Neural crest cell (in vitro differentiated cells): ENCODE measurements around the gene CUX1. TPM values are rescaled to one million over a fixed set of nuclear protein-coding genes. Genes with fewer than 3 reads are reported as not detected.
"Not testable (repeated sequence)": the region's sequence is repeated elsewhere in the genome, so short reads cannot be mapped to it uniquely, and the experiment has no call there.

Source experiments
- DNase-seq: peaks from one replicate; pipeline ENCODE4 v3.0.0; 2021; ENCODE audit warnings: low read depth, mixed read lengths, low spot score
- H3K27ac Mint-ChIP-seq: one replicate; pipeline ENCODE4 v1.8.0; 2021; ENCODE audit warnings: mild to moderate bottlenecking, mixed read lengths; ENCODE audit not compliant: unreplicated experiment
- H3K27me3 Mint-ChIP-seq: 2 replicates; pipeline ENCODE4 v1.8.0; 2021; ENCODE audit warnings: low read depth, mild to moderate bottlenecking, mixed read lengths
- H3K36me3 Mint-ChIP-seq: 2 replicates; pipeline ENCODE4 v1.8.0; 2021; ENCODE audit warnings: low read depth, mild to moderate bottlenecking, mixed read lengths
- H3K4me1 Mint-ChIP-seq: 2 replicates; pipeline ENCODE4 v1.8.0; 2021; ENCODE audit warnings: mixed read lengths
- H3K4me3 Mint-ChIP-seq: one replicate; pipeline ENCODE4 v1.8.0; 2021; ENCODE audit warnings: mild to moderate bottlenecking, mixed read lengths
- H3K9me3 Mint-ChIP-seq: 2 replicates; pipeline ENCODE4 v1.8.0; 2021; ENCODE audit warnings: mixed read lengths
- total RNA-seq: library from RNA; stranded (reverse); gene quantifications from 2 replicates; pipeline ENCODE4 v1.2.1, GENCODE V29; 2021
- TF ChIP-seq, protein P1 (sequence below): fragments of 200-600 bp; sonication (generic); conservative IDR thresholded peaks from 2 replicates; pipeline ENCODE4 v1.5.0; 2021; ENCODE audit warnings: antibody characterized with exemption, mild to moderate bottlenecking

CUX1 gene
- total RNA-seq, 1 donor from 2014 or later: 60.0 TPM

DNA sequence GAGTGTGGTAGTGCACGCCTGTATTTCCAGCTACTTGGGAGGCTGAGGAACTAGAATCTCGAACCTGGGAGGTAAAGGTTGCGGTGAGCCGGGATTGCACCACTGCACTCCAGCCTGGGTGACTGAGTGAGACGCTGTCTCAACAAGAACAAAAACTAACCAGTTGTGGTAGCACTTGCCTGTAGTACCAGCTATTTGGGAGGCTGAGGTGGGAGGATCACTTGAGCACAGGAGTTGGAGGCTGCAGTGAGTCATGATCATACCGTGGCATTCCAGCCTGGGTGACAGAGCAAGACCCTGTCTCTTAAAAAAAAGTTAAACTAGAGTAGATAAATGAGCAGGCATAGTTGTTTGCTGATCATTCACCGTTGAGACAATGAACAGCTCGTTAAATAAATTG is 48.9 kb downstream of the CUX1 start:
- Mint-ChIP-seq H3K27me3 (no peaks in the 10 kb centered on the region), H3K4me3 (no peak overlapping the region), H3K9me3 (no peaks in the 10 kb centered on the region), H3K36me3 (no peaks in the 10 kb centered on the region), H3K4me1 (peaks cover 55% of the 10 kb centered on the region), H3K27ac (no peak overlapping the region)
- TF ChIP-seq, protein P1, sequence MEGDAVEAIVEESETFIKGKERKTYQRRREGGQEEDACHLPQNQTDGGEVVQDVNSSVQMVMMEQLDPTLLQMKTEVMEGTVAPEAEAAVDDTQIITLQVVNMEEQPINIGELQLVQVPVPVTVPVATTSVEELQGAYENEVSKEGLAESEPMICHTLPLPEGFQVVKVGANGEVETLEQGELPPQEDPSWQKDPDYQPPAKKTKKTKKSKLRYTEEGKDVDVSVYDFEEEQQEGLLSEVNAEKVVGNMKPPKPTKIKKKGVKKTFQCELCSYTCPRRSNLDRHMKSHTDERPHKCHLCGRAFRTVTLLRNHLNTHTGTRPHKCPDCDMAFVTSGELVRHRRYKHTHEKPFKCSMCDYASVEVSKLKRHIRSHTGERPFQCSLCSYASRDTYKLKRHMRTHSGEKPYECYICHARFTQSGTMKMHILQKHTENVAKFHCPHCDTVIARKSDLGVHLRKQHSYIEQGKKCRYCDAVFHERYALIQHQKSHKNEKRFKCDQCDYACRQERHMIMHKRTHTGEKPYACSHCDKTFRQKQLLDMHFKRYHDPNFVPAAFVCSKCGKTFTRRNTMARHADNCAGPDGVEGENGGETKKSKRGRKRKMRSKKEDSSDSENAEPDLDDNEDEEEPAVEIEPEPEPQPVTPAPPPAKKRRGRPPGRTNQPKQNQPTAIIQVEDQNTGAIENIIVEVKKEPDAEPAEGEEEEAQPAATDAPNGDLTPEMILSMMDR: no peak
- DNase-seq: no peak

DNA sequence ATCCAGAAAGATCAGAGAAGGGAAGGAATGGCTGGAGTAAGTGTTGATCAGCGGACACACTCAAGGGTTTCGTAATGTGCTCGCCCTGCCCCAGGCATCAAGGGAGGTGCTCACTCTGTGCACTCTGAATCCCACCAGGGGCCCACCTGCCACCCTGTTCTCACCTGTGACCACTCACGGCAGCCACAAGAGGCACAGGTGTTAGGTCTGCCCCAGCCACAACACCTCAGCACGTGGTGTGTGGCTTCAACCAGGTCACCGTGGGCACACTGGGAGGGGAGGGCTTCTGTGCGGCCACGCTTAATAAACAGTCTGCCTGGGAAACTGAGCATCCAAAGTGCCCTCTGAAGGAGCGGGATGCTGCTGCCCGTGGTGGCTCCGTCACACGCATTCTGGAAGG is 49.8 kb downstream of the CUX1 start:
- H3K27ac Mint-ChIP-seq: no peak overlapping the region
- H3K27me3 Mint-ChIP-seq: no peaks in the 10 kb centered on the region
- H3K4me3 Mint-ChIP-seq: no peak overlapping the region
- H3K36me3 Mint-ChIP-seq: no peaks in the 10 kb centered on the region
- H3K4me1 Mint-ChIP-seq: peaks cover 52% of the 10 kb centered on the region
- H3K9me3 Mint-ChIP-seq: no peaks in the 10 kb centered on the region
- DNase-seq: no peak
- TF ChIP-seq, protein P1: no peak

DNA sequence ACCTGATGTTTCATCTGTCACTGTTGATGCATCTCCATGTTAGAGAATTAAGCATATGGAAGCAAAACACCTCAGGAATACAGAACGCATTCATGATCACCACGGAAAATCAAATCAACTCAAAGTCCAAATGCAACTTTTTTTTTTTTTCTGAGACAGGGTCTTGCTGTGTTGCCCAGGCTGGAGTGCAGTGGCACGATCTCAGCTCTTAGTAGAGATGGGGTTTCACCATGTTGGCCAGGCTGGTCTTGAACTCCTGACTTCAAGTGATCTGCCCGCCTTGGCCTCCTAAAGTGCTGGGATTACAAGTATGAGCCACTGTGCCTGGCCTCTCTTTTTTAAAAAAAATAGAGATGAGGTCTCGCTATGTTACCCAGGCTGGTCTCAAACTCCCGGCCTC is 50.3 kb downstream of the CUX1 start:
- H3K27ac Mint-ChIP-seq: not testable (repeated sequence)

DNA sequence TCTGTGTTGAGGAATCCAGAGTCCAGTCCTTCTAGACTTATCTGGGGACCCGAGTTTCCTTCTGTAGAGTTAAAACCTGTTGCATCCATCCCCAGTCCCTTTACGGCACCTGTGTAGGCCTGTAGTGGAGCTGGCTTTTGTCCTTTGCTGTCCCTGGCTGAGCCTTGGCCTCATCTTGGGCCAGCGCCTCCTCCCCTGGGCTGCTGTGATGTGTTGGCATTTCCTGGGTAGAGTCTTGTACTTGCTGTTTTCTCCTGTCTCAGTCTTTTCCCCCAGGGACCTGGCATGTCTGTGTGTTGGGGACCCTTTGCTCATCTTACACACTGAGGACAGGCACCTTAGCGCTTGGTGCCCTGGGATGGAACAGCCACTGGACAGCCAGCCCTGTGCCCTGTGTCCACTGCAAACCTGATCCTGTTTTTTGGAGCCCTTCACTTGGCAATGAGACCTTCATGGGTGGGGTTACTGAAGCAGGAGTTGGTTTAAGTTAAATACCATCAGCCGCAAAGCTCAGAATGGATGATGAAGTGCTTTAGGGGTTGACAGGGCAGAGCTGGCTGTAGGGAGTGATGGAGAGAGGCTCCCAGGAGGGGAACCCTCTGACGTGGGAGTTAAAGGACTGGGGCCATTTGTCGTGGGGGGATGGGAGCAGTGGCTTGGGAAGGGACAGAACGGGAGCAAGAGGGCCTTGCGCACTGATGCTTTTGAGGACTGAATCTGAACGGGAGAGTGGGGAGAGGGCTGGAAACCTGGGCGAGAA is 50.9 kb downstream of the CUX1 start:
- TF ChIP-seq, protein P1: no peak
- DNase-seq: no peak
- Mint-ChIP-seq H3K4me3 (no peak overlapping the region), H3K27ac (peak overlapping the region; percentile 73), H3K4me1 (peaks cover 43% of the 10 kb centered on the region), H3K27me3 (no peaks in the 10 kb centered on the region), H3K36me3 (no peaks in the 10 kb centered on the region), H3K9me3 (no peaks in the 10 kb centered on the region)

More for the DNA sequence above, 50.3 kb downstream of the CUX1 start:
- DNase-seq, H3K4me3 Mint-ChIP-seq, H3K36me3 Mint-ChIP-seq, H3K9me3 Mint-ChIP-seq, H3K27me3 Mint-ChIP-seq: not testable (repeated sequence)
- H3K4me1 Mint-ChIP-seq: peaks cover 48% of the 10 kb centered on the region

DNA sequence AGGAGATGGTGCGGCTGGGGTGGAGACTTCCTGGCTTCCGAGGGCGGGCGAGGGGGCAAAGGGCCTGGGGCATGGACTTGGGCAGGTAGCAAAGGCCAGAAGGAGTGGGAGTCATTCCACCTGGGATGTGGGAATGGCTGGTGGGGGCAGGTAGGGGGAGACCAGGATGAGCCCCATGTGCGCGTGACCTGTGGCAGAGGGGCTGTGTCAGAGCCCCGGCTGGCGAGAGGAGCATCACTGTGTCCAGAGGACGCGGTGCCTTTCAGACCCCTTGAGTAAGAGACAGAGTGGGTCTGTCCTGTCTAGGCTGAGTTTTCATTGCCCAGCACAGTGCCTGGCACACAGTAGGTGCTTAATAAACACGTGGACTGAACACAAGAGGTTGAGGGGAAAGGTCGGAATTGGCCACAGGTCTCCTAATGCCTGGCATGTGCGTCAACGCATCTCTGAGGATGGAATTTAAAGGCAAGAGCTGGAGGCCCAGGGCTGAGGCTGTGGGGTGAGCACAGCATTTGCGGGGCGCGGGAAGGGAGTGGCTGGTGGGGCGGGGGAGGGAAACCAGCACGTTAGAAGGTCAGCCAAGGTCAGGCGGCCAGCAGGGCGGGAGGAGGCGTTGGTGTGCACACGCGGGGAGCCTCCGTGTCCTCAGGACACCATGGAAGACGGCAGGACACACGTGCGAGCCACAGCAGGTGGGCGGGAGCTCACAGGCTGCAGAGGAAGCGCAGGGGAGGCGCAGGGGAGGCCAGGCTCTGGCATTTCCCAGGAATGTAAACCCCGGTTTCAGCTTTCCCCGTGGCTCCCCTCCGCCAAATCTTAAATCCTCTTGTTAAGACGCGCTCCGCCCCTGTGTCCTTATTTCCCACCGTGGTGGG is 51.8 kb downstream of the CUX1 start:
- H3K27me3 Mint-ChIP-seq: no peaks in the 10 kb centered on the region
- H3K4me1 Mint-ChIP-seq: peaks cover 45% of the 10 kb centered on the region
- no peak for DNase-seq

More for the DNA sequence above, 51.8 kb downstream of the CUX1 start:
- Mint-ChIP-seq H3K4me3 (no peak overlapping the region), H3K9me3 (no peaks in the 10 kb centered on the region), H3K27ac (no peak overlapping the region), H3K36me3 (no peaks in the 10 kb centered on the region)
- TF ChIP-seq, protein P1: no peak
